ENCODE data around the gene PML.

DNA sequence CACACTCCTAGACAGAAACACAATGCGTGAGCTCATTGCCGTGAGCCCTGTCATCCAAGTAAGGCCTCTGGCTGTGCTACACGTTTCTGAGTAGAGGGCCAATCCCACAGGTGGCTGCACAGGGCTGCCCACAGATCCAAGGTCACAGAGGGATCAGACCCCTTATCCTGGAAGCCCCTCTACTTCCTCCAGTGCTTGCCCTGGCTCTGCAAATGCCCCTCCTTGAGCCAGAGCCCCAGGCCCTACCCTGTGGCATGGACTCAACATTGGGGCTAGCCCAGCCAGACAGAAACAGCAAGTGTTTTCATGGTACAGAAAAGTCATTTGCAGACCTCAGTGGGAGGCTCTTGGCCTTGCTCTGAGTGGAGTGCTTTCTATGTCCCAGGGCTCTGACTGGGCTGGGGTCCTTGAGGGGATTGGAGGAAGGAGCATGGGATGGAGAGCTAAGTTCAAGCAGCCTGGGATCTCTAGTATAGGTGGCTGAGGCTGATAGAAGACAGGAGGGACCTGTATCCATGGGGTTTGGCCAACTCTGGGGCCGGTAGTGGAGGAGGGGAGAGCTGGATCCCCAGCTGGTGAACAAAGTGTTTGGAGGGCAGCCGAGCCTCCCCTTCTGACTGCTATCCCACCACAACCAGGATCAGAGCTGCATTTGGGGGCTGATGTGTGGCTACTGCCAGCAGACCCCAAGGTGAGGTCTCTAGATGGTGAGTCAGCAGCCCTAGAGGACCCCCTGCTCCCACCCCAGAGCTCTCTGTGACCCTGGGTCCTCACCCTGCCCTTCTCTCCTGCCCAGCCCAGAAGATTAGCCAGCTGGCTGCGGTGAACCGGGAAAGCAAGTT is 49.1 kb downstream of the PML start:
- TF ChIP-seq, protein P1, sequence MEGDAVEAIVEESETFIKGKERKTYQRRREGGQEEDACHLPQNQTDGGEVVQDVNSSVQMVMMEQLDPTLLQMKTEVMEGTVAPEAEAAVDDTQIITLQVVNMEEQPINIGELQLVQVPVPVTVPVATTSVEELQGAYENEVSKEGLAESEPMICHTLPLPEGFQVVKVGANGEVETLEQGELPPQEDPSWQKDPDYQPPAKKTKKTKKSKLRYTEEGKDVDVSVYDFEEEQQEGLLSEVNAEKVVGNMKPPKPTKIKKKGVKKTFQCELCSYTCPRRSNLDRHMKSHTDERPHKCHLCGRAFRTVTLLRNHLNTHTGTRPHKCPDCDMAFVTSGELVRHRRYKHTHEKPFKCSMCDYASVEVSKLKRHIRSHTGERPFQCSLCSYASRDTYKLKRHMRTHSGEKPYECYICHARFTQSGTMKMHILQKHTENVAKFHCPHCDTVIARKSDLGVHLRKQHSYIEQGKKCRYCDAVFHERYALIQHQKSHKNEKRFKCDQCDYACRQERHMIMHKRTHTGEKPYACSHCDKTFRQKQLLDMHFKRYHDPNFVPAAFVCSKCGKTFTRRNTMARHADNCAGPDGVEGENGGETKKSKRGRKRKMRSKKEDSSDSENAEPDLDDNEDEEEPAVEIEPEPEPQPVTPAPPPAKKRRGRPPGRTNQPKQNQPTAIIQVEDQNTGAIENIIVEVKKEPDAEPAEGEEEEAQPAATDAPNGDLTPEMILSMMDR (conservative IDR thresholded peaks at IDR 0.05; ENCODE audit: low read depth, low read length): no peak
- no peak for TF ChIP-seq POLR2A (IDR thresholded peaks at IDR 0.05; ENCODE audit: low read depth, low read length)
- TF ChIP-seq, protein P2, sequence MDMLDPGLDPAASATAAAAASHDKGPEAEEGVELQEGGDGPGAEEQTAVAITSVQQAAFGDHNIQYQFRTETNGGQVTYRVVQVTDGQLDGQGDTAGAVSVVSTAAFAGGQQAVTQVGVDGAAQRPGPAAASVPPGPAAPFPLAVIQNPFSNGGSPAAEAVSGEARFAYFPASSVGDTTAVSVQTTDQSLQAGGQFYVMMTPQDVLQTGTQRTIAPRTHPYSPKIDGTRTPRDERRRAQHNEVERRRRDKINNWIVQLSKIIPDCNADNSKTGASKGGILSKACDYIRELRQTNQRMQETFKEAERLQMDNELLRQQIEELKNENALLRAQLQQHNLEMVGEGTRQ (IDR thresholded peaks at IDR 0.05; ENCODE audit: low read depth, low read length): no peak
- TF ChIP-seq RCOR1 (IDR thresholded peaks at IDR 0.05; ENCODE audit: insufficient replicate concordance, low read length): no peak
- no peak for TF ChIP-seq MXI1 (IDR thresholded peaks at IDR 0.05; ENCODE audit: borderline replicate concordance, low read depth, low read length)
- TF ChIP-seq RAD21 (IDR thresholded peaks at IDR 0.05; ENCODE audit: low read length): no peak
- TF ChIP-seq FOS (IDR thresholded peaks at IDR 0.05; ENCODE audit: low read depth, low read length): no peak
- TF ChIP-seq, protein P3, sequence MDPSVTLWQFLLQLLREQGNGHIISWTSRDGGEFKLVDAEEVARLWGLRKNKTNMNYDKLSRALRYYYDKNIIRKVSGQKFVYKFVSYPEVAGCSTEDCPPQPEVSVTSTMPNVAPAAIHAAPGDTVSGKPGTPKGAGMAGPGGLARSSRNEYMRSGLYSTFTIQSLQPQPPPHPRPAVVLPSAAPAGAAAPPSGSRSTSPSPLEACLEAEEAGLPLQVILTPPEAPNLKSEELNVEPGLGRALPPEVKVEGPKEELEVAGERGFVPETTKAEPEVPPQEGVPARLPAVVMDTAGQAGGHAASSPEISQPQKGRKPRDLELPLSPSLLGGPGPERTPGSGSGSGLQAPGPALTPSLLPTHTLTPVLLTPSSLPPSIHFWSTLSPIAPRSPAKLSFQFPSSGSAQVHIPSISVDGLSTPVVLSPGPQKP (IDR thresholded peaks at IDR 0.05; ENCODE audit: borderline replicate concordance, low read depth, low read length): no peak
- TF ChIP-seq MAFK (IDR thresholded peaks at IDR 0.05; ENCODE audit: low read depth, low read length): no peak
- TF ChIP-seq SMC3 (IDR thresholded peaks at IDR 0.05; ENCODE audit: low read depth, low read length): no peak
- no peak for TF ChIP-seq MAZ (IDR thresholded peaks at IDR 0.05; ENCODE audit: borderline replicate concordance, low read depth, low read length)

Data from IMR-90 (cell line).